Measurements from ENCODE around the gene GSDMA. TPM values are rescaled to one million over a fixed set of nuclear protein-coding genes. Genes with fewer than 3 reads are reported as not detected.

Gene GSDMA
- total and polyA plus RNA-seq, 2 experiments from 2014 or later = not detected

GRCh38 chr17:39960524-39961041, 2.2 kb upstream of the GSDMA start:
- no peaks in the 10 kb centered on the region for H3K27me3 ChIP-seq
- no peak overlapping the region for H3K4me3 ChIP-seq
- no peak overlapping the region for H3K27ac ChIP-seq
- TF ChIP-seq CTCF (IDR thresholded peaks at IDR 0.05; ENCODE audit: low read depth, low read length) = no peak
- H3K36me3 ChIP-seq = no peaks in the 10 kb centered on the region
- H3K4me1 ChIP-seq (ENCODE audit: low read depth) = peaks cover 2% of the 10 kb centered on the region
- DNase-seq (ENCODE audit: low read depth in 1 of 2, low spot score in 1 of 2) = no peak
- no peaks in the 10 kb centered on the region for H3K9me3 ChIP-seq (ENCODE audit: low read depth)

- no peak for TF ChIP-seq CTCF (IDR thresholded peaks at IDR 0.05; ENCODE audit: low read depth, low read length)
- Histone ChIP-seq H3K4me3 (no peak overlapping the region), H3K4me1 (ENCODE audit: low read depth) (peaks cover 2% of the 10 kb centered on the region), H3K36me3 (no peaks in the 10 kb centered on the region), H3K27ac (no peak overlapping the region), H3K27me3 (no peaks in the 10 kb centered on the region), H3K9me3 (ENCODE audit: low read depth) (no peaks in the 10 kb centered on the region)
- no peak for DNase-seq (ENCODE audit: low read depth in 1 of 2, low spot score in 1 of 2)
Observed at GRCh38 chr17:39963829-39964228, 1.0 kb downstream of the GSDMA start.

- Histone ChIP-seq H3K36me3 (no peaks in the 10 kb centered on the region), H3K4me3 (no peak overlapping the region), H3K27ac (no peak overlapping the region), H3K27me3 (no peaks in the 10 kb centered on the region), H3K4me1 (ENCODE audit: low read depth) (no peaks in the 10 kb centered on the region), H3K9me3 (ENCODE audit: low read depth) (no peaks in the 10 kb centered on the region)
- DNase-seq (ENCODE audit: low read depth in 1 of 2, low spot score in 1 of 2) = no peak
- TF ChIP-seq CTCF (IDR thresholded peaks at IDR 0.05; ENCODE audit: low read depth, low read length) = no peak
Observed at GRCh38 chr17:39965017-39965699, 2.4 kb downstream of the GSDMA start.

- no peak overlapping the region for H3K4me3 ChIP-seq
- H3K36me3 ChIP-seq = no peaks in the 10 kb centered on the region
- H3K27ac ChIP-seq = no peak overlapping the region
- H3K9me3 ChIP-seq (ENCODE audit: low read depth) = no peaks in the 10 kb centered on the region
- H3K27me3 ChIP-seq = peaks cover 3% of the 10 kb centered on the region
- DNase-seq (ENCODE audit: low read depth in 1 of 2, low spot score in 1 of 2) = no peak
- H3K4me1 ChIP-seq (ENCODE audit: low read depth) = no peaks in the 10 kb centered on the region
- no peak for TF ChIP-seq CTCF (IDR thresholded peaks at IDR 0.05; ENCODE audit: low read depth, low read length)
Observed at GRCh38 chr17:39966771-39967170, 4.0 kb downstream of the GSDMA start.

DNA sequence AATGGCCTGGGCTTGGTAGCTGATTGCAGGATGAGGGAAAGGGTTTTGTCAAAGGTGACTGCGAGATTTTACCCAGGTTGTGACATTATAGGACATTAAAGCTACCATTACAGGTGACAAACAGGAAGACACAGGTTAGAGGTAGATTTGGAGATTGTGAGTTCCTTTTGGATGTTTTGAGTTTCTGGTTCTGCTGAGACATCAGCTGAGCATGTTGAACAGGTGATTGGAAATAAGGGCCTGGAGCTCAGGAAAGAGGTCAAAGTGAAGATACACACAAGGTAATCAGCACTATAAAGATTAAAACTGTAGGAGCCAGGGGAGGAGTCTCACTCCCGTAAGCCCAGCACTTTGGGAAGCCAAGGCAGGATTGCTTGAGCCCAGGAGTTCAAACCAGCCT, 6.0 kb downstream of the GSDMA start:
- H3K27me3 ChIP-seq = peaks cover 3% of the 10 kb centered on the region
- no peak overlapping the region for H3K27ac ChIP-seq
- no peak overlapping the region for H3K4me3 ChIP-seq
- DNase-seq (ENCODE audit: low read depth in 1 of 2, low spot score in 1 of 2) = no peak
- H3K9me3 ChIP-seq (ENCODE audit: low read depth) = no peaks in the 10 kb centered on the region
- H3K4me1 ChIP-seq (ENCODE audit: low read depth) = no peaks in the 10 kb centered on the region
- no peaks in the 10 kb centered on the region for H3K36me3 ChIP-seq
- TF ChIP-seq CTCF (IDR thresholded peaks at IDR 0.05; ENCODE audit: low read depth, low read length) = no peak
